LHCN-M2 (cell line): ENCODE measurements around the gene GUCY1A2. TPM values are rescaled to one million over a fixed set of nuclear protein-coding genes. Genes with fewer than 3 reads are reported as not detected.
"Not testable (repeated sequence)": the region's sequence is repeated elsewhere in the genome, so short reads cannot be mapped to it uniquely, and the experiment has no call there.

Source experiments
- DNase-seq: peaks from one replicate; pipeline ENCODE4 v3.0.0-alpha.2; 2012; ENCODE audit warnings: low read depth
- total RNA-seq: library from RNA; depleted of rRNA; stranded (reverse); fragments of >200 nt; gene quantifications from 2 replicates; pipeline ENCODE4 v1.2.3, GENCODE V29; 2014

Gene GUCY1A2
- total RNA-seq, 1 experiment from 2014 or later, result not detected

DNA sequence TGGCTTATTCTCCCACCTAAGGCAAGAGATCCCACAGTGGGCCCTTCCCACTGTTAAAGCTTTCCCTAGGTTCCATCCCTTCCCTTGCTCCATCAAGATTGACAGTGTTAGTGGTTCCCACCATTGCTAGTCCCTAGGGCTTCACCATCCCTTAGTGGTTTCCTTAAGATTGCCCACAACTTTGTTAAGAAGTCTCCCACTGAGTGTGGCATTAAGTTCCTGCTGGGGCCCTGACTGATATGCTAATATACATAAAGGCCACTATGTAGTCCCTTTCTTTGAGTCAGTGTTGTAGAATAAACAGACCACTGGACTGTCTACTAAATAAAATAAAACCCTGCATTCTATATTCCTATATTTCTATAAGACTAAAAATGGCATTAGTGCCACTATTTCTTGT is 176.1 kb downstream of the GUCY1A2 start:
- no peak for DNase-seq

DNA sequence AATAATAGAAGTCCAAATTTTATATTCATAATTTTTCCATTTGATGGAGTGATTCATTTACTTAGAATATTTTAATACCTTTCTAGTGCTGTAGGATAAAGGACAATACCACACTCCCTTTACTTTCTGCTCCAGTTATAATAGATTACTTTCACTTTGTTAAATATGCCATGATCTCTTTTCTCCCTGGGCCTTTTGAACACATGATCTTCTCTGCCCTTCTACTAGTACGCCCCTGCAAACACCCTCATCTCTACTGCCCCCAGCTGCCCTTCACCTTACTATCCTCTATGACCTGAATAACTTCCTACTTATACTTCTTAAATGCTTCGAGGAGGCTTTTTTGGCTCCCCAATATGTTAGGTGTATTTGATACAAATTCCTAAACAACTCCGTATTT is 177.3 kb downstream of the GUCY1A2 start:
- DNase-seq, result no peak

DNA sequence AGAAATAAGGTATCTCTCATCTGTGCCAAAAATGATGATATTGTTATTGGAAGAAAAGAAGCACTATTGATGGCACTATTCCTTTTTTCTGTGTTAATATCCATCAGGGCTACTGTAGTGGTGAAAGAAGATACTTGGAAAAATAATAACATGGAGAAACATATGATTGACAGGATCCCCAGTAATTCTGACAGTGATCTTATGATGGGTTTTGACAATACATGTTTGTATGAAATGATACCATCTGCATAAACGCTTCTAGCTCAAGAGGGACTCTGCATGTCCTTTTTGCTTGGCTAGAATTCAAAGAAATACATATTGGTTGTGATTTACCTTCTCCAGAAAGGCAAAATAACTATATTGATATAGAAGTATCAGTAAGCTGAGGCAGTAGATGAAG is 178.1 kb downstream of the GUCY1A2 start:
- DNase-seq, result no peak

DNA sequence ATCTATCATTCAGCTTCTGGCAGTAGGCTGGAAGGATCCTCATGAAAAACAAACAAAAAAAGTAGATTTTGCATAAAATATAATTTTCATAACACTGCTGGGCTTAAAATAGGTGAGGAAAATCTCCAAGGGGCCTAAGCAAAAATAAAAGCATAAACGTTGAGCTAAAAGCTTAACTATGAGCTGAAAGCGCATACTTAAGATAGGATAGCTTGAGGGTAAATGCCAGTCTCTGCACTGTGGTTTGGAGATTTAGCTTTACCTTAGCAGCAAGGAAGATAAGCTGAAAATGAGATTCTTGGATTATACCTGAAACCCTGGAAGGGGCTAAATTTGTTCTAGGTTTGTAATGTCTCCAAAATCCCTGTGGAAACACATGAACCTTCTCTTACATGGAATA is 183.7 kb downstream of the GUCY1A2 start:
- DNase-seq, result no peak

DNA sequence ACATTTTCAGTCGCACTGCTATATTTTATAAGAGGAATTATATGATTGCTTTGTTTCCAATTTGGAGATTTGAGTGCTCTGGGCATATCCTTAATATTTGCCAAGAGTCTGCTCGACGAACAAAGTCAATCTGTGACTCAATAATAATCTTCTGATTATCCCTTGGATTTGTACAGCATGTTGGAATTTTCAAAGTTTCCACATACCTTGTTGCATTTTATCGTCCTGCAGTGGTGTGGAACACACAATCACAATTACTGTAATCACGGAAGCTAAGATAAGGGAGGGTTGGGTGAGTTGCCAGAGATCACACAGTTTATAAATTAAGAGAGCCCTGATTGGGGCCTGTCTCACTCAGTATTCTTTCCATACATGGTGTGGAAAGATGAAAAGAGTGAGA is 189.3 kb downstream of the GUCY1A2 start:
- no peak for DNase-seq

DNA sequence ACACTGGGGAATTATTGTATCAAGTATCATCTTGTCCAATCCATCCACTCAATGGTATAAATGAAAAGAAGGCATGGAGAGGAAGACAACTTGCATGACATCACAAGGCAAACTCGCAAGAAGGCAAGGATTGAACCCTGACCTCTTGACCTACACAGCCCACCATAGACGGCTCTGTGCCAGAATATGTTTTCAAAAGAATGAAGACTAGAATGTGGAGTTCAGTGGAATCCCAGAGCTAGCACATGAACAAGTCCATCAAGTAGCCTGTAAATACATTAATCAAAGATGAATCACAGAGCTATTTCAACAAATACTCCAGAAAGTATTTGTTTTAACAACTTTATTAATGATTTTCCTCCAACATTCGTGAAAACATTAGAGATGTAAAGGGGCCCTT is 189.7 kb downstream of the GUCY1A2 start:
- DNase-seq, result no peak

DNA sequence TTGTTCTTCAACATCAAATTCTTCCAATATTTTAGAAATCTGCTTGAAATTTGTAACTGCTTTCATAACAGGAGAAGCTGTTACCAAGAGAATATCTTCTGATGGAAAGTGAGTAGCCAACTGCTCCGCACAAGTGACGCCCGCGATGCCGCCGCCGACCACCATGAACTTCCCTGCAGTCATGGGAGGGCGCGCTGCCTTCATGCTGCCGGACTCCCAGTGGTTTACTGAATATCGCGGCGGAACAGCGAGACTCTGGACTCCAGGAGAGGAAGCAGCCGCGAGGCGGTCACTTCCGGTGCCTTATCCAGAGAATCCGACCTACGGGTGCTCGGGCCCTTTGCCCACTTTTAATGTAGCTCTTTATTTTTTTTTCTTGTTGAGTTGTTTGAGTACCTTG is 190.6 kb downstream of the GUCY1A2 start:
- no peak for DNase-seq

DNA sequence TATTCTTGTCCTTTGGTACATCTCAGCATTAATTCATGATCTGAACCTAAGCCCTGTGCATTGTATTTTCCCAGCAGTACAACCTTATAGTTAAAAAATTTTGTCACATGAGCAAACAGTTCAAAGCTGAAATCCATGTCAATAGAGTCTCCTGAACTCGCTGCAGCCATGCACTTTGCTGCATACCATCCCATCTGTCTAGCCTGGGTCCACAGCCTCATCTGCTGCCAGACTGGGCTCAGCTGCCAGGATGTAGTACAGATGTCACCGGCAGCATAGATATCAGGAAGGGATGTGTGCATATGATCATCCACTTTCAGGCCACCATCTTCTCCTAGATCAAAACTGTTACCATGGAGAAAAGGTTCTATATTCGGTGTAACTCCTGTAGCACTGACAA is 191.7 kb downstream of the GUCY1A2 start:
- not testable (repeated sequence) for DNase-seq

DNA sequence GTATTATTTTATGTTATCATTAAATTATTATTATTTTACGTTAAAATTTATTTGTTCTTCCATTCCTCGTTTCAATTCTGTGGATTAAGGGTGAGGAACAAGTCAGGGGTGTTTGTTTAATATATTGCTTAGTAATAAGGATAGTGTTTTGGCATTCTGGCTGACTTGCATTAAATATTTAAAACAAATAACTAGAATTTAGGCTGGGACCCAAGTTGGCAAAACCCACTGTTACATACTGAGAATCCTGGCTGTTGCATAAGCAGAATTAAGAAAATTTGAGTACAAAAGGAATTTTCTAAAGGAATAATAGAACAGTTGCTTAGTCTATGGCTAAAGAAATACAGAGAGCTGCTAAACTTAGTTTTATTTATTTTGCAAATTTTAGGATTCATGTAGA is 196.4 kb downstream of the GUCY1A2 start:
- DNase-seq, result no peak

DNA sequence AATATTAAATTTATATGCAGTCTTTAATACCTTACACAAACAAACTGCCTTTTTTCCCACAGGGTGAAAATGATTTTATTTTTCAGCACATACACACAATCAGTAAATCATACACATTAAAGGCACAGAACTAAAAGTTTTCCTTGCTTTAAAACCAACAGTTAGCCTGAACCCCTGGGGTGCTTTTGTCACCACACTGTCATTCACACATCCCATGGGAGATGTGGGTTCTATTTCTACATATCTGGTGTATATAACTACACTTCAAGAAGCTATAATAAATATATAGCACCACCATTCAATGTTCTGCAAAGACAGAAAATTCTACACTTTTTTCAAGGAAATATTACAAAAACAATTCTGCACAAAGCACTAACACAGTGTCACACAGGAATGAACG is 197.0 kb downstream of the GUCY1A2 start:
- DNase-seq, result no peak

DNA sequence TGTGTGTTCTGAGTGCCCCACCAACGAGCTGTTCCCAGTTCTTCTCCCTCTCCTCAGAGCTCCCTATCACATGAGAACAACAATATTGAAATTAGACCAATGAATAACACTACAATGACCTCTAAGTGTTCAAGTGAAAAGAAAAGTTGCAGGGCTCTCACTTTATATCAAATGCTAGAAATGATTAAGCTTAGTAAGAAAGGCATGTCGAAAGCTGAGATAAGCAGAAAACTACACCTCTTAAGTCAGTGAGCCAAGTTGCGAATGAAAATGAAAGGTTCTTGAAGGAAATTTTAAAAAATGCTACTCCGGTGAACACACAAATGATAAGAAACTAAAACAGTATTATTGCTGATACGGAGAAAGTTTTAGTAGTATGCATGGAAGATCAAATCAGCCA is 199.8 kb downstream of the GUCY1A2 start:
- DNase-seq, result no peak

DNA sequence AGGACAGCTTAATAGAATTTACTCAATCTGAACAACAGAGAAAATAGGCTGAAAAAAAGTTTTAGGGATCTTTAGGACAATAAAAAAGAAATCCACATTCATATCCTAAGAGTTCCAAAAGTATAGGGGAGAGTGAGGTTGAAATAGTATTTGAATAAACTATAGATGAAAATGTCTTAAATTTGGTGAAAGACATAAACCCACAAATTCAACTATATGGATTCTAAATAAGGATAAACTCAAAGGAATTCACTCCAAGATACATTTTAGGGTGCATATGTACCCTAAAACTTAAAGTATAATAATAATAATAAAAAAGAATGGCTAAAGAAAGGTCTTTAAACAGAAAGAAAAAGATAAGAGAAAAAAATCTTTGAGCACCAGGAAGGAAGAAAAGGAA is 203.1 kb downstream of the GUCY1A2 start:
- no peak for DNase-seq

DNA sequence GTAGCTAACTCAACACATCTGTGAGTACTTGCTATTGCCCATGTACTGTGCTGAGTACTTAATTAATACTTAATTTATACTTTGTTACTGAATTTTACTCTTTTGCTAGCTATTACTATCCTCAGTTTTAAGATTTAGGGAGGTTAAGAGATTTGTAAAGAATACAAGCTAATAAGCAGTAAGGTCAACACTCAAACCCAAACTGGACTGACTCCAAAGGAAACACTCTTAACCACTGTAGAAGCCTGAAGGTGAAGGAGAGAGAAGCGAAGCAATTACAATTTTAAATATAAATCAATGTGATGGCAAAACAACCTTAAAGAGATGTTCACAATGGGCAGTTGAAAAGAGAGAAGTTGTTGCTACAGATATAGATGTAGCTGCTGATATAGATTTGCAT is 204.5 kb downstream of the GUCY1A2 start:
- no peak for DNase-seq

DNA sequence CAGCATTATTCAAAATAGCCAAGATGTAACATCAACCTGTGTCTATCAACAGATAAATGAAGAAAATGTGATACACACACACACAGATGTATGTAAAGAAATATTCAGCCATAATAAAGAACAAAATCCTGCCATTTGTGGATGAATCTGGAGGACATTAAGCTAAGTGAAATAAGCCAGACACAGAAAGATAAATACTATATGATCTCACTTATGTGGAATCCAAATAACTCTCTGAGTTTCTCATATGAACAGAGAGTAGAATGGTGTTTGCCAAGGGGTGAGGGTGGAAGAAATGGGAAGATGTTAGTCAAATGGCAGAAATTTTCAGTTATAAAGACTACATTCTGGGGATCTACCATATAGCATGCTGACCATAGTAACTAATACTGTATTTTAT is 224.2 kb downstream of the GUCY1A2 start:
- DNase-seq, result no peak

DNA sequence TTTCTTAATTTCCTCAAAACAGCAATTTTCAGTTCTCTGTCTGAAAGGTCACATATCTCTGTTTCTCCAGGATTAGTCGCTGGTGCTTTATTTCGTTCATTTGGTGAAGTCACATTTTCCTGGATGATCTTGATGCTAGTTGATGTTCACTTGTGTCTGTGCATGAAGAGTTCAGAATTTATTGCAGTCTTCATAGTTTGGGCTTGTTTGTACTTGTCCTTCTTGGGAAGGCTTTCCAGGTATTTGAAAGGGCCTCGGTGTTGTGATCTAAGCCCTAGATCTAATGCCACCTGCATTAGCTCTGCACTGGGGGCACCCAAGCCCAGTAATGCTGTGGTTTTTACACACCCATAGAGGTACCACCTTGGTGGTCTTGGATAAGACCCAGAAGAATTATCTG is 228.9 kb downstream of the GUCY1A2 start:
- DNase-seq, result no peak

DNA sequence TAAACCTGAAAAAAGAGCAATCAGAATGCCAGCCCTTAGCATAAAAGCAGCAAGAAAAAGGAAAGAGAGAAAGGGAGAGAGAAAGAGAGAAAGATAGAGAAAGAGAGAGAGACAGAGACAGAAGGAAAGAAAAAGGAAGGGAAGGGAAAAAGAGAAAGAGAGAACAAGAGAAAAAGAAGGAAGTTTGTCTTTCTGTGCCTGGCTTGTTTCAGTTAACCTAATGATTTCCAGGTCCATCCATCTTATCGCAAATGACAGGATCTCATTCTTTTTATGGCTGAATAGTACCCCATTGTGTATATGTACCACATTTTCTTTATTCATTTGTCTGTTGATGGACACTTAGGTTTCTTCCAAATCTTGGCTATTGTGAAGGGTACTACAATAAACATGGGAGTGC is 230.8 kb downstream of the GUCY1A2 start:
- DNase-seq, result no peak

DNA sequence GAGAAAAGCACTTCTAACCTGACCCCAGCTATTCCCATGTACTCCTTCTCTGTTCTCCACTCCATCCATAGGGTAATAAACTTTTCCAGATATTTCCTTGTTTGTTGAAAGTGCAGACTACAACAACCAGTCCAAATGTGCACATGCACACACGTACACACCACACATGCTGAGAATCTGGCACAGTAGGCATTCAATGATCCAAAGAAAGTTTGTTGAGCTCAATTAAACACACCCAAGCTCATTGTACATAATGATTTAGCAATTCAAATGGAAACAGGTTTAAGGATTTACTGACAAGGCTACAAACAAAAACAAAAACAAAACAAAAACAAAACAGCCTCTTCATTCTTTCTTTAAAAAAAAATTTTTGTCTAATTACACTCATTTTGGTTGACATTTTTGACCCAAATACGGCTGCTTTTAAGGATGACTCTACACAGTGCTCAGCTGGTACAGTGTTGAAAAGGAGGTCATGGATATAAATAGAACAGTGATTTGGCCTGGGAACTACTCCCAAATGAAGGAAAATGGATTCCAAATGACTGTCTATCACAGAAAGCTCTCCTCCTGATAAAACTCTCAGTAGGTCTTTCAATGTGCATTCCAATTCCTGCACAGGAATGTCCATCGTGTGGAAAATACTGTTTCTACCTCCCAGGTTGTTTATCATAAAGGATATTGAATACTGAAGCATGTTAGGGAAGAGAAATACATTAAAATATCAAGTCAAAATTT is 232.2 kb downstream of the GUCY1A2 start:
- no peak for DNase-seq

DNA sequence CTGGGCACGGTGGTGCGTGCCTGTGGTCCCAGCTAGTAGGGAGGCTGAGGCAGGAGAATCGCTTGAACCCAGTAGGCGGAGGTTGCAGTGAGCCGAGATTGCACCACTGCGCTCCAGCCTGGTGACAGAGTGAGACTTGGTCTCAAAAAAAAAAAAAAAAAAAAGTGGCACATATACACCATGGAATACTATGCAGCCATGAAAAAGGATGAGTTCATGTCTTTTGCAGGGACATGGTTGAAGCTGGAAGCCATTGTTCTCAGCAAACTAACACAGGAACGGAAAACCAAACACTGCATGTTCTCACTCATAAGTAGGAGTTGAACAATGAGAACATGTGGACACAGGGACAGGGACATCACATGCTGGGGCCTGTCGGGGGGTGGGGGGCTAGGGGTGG is 241.0 kb downstream of the GUCY1A2 start:
- DNase-seq, result not testable (repeated sequence)

DNA sequence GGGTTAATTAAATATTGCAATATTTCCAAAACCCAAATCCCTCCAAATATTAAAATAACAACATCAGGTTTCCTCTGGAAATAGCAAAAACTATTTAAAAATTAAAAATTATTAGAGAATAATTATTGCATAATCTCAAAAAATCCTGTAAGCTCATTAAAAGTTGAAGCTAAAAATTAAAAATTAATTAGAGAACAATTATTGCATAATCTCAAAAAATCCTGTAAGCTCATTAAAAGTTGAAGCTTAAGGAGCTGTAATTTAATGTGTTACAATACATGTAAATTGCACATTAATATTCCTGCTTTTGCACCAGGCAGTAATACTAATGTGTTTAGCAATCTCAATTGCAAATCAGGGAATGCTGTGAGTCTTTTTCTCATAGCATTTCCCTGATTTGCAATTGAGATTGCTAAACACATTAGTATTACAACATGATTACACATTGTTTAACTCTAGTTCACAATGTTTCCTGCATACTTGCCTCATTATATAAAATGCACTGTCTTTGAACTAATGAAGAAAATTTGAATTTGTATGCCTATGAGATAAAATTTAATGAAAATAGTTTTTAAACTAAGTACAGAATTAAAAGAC is 247.7 kb downstream of the GUCY1A2 start:
- DNase-seq, result no peak

DNA sequence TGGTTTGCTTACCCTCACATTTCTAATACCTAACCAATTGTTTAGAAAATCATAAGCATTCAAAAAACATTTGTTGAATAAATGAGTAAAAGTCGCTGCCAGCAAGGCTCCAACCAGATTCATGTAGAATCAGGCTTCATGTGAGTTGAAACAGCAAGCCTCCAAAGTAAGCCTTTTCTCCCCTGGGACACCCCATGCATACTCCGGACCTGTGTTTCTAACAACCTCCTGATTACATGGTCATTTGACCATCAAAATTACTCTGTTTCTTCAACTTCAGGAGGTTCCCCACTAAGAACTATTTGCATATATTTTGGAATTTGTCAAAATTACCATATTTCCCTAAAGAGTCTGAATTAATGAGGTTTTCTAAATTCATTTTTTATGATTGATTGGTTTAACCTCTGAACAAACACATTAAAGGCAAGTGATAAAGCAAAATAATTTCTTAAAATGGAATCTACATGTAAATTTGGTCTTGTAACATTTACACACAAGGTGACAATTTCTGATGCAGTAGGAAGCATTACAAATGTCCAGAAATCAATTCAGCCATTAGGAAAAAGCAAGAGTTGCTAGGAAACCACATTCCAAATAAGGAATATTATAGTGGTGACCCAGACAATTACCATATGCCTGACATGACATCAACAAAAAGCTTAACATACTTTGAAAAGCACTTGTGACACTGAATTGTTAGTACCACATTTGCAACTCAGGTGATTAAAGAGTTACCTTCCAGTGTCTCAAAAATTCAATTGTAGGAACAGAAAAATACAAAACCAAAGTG is 252.6 kb downstream of the GUCY1A2 start:
- no peak for DNase-seq

DNA sequence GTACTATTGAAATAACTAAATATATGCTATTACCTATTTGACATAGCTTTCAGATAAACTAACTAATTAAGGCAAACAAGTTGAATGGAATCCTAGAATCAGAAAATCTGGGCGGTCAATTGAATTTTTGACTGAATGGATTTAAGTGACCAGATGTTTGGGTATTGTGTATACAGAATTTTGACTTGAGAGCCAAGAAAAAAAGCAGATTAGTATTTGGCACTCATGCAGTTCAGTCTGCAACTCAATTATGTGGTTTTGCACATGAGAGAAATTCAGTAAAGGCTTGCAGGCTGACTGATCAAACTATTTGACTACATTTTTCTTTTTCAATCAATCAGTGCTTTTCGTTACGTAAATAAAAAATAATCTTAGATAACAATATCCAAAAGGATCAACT is 254.8 kb downstream of the GUCY1A2 start:
- DNase-seq, result no peak

DNA sequence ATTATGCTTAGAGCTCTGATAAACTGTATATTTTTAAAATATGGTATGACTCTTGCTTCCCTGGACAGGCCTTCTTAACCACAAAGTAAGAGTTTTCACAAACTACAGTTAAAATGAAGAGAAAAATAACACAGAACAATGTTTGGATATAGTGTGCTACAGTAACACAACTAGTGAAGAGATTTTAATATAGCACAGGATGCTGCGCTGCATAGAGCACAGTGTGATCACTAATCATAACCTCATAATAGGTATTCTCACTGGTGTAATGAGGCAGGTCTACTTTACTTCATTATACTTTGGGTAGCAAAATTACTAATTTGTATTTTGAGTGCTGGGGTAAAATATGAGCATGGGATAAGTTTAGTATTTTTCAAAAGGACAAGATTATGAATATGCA is 256.5 kb downstream of the GUCY1A2 start:
- DNase-seq, result no peak

DNA sequence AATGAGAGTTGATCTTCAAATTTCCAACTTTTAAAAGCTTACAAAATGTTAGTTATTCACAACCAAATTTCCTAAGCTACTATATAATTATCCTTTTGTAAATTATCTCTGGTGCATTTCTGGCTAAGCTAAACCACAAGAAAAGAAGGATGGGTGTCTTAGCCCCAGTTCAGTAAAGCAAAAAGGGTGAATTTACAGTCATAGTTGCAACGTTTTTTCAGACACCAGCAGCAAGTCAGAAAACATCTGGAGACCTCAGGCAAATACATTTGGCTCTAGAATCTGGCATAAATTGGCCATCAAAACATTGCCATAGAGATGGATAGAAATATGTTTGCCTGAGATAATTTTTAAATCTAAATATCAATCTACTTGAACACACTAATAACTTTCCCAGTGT is 257.0 kb downstream of the GUCY1A2 start:
- no peak for DNase-seq
